ENCODE measurements around the gene FGF22.
A peak's percentile ranks its signal among the peaks of the same experiment; 100 is the strongest.

Gene FGF22

DNA sequence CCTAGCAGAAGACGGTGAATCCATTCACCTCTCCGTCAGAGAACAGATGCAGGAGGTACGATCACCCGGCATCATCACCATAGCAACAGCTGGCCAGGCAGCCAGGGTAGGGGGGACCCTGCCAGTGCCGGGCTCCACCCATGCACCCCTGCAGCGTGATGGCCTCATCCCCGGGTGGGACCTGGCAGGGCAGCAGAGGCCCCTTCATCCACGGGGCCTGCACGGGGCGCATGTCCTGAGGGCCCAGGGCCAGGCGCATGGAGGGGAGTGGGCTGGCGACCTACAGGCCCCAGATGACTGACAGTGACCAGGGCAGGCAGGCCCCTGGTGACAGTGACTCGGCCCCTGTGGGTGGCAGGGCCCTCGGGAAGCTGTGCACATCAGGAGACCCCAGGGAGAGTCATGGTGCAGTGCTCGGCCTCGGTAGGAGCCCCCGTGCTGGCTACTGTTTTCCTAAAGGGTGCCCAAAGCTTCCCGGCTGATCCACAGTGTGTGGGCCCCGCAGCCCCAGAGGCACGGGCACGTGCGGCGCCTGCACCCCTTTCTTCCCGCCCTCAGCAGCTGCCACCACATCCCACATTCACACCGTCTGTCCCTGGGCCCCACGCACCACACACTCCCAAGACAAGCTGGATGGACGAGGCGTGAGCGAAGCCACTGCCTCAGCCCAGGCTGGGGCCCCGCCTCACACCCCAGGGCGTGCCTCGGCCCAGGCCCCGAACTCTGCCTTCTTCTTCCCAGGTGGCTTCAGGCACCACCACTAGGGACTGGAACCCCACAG is 18.6 kb downstream of the FGF22 start:
- no peak for DNase-seq (ENCODE audit: low read depth)
- TF ChIP-seq, protein P1, sequence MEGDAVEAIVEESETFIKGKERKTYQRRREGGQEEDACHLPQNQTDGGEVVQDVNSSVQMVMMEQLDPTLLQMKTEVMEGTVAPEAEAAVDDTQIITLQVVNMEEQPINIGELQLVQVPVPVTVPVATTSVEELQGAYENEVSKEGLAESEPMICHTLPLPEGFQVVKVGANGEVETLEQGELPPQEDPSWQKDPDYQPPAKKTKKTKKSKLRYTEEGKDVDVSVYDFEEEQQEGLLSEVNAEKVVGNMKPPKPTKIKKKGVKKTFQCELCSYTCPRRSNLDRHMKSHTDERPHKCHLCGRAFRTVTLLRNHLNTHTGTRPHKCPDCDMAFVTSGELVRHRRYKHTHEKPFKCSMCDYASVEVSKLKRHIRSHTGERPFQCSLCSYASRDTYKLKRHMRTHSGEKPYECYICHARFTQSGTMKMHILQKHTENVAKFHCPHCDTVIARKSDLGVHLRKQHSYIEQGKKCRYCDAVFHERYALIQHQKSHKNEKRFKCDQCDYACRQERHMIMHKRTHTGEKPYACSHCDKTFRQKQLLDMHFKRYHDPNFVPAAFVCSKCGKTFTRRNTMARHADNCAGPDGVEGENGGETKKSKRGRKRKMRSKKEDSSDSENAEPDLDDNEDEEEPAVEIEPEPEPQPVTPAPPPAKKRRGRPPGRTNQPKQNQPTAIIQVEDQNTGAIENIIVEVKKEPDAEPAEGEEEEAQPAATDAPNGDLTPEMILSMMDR (conservative IDR thresholded peaks at IDR 0.05; ENCODE audit: low read depth, low read length), result no peak
- H3K4me3 ChIP-seq (ENCODE audit: low read depth, low read length), result no peak overlapping the region

DNA sequence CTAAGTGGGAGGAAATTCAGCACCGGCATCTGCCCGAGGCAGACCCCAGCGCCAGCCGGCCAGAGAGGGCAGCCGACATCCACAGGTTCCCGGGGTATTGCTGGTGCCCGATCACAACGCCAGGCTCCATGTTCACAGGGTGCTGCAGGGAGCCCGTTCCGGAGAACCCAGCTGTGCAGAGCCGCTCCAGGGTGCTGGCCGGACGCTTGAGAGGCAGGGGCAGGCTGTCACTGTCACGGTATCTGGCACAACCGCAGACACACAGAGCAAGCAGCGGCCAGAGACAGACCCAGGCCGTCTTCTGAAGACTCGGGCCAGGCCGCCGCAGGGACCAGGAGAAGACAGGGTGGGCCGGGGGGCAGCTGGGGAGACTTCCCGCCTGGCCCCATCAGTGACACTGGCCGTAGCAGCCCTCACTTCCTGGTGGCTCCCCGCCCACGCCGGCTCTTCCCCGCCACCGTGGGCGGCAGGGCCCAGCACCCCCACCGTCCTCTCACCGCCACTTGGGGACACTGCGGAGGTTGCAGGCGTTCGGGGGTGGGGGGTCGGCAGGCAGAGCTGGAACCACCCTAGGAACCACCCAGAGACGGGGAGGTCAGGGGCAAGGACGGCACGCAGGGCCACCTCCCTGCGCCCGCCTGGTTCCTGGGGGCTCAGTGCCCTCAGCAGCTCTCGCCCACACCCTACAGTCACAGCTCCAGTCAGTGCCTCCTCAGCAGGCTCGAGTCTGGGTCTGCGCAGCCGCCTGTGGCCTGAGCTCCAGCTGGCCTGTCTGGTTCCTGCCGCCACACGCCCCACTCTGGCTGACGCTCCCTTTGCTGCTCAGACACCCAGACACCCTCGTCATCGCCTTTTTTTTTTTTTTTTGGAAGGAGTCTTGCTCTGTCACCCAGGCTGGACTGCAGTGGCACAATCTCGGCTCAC is 19.5 kb downstream of the FGF22 start:
- H3K4me3 ChIP-seq (ENCODE audit: low read depth, low read length), result no peak overlapping the region
- TF ChIP-seq, protein P1 (conservative IDR thresholded peaks at IDR 0.05; ENCODE audit: low read depth, low read length), result no peak
- no peak for DNase-seq (ENCODE audit: low read depth)

DNA sequence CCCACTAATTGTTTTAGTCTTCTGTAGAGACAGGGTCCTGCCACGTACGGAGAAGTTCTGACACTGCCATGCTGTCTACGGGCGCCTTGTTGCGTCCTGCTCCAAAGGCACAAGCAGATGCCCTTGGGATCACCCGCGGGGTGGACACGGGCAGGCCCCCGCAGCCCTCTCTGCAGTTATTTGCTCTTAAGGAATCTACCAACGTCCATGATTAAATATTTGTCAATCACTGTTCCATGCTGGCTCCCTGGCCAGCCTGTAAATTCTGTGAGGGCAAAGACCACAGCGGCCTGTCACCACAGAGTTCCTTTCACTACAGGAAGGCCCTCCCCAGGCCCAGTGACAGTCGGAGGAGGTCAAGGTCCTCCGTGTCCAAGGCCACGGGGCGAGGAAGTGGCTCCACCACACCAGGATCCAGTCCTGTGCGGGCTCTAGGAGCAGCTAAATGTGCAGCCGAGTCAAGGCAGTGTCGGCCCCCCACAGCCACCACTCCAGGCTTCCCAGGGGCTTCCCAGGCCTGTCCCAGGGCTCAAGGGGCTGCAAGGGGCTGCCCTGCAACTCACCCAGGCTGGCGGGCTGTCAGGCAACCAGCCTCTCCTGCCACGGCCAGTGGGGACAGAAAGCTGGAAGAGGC is 21.2 kb downstream of the FGF22 start:
- peak overlapping the region; percentile 84 for H3K4me3 ChIP-seq (ENCODE audit: low read depth, low read length)
- TF ChIP-seq, protein P1 (conservative IDR thresholded peaks at IDR 0.05; ENCODE audit: low read depth, low read length), result no peak
- DNase-seq (ENCODE audit: low read depth), result no peak

DNA sequence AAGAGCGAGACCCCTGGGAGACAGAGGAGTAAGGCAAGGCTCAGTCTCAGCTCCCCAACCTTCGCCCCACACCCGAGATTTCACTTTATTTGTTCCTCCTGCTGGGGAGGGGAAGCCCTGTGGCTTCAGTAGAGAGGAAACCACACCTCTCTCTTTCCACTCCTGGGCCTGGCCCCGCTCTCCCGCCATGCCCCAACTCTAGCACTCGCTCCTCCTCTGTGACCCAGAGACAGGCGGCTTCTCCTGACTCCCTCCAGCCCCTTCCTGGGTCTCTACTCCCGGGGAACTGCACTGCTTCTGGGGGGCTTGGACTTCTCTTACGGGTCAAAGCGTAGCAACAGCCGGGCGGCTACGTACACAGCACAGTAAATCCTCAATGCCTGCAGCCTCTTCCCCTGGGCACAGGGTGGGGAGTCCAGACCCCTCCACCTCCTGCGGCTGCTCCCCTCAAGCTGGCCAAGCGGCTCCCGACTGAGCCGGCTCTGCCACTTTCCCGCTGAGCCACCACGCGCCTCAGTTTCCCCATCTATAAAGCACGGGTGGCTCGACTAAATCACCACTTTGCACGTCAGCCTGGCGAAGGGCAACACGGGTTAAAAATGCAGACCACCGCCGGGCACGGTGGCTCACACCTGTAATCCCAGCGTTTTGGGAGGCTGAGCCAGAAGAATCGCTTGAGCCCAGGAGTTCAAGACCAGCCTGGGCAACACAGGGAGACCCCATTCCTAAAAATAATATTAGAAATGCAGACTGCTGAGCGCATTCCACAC is 21.9 kb downstream of the FGF22 start:
- H3K4me3 ChIP-seq (ENCODE audit: low read depth, low read length), result peak overlapping the region; percentile 84
- peak; percentile 32 for DNase-seq (ENCODE audit: low read depth)
- TF ChIP-seq, protein P1 (conservative IDR thresholded peaks at IDR 0.05; ENCODE audit: low read depth, low read length), result no peak

DNA sequence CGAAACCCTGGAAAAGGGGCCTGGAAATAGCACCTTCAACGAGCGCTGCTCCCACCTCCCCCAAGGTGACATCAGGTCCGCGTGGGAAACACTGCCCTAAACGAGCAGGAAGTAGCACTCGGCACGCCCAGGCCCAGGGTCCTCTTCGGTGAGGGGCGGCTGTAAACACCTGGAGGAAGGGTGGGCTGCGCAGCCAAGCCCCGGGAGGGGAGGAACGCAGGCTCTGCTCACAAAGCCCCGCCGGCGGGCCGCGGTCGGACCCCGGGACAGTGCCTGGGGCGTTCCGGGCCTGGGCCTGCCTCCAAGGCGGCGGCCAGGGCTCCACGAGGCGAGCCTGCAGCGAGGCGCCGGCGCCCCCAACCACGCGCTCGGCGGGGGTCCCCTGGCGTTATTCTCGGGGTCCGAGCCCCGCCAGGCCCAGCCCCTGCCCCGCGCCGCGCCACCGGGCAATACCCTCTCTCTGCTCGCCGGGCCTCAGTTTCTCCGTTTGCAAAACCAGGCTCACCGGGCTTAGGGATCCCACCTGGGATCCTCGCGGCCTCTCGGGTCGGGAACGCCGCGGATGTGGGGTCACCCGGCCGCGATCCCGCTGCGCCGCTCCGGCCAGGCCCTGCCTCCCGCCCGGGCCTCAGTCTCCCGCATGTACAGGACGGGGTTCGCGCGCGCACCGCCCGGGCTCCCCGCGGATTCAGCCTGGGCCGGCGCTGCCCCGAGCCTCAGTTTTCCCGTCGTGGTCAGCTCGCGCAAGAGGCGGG is 22.7 kb downstream of the FGF22 start:
- TF ChIP-seq, protein P1 (conservative IDR thresholded peaks at IDR 0.05; ENCODE audit: low read depth, low read length), result no peak
- H3K4me3 ChIP-seq (ENCODE audit: low read depth, low read length), result peak overlapping the region; percentile 84
- DNase-seq (ENCODE audit: low read depth), result peak; percentile 47
